ENCODE results near the gene TNS2. TPM values are rescaled to one million over a fixed set of nuclear protein-coding genes. Genes with fewer than 3 reads are reported as not detected.

TNS2 gene
- total RNA-seq, 2 donors from 2014 or later: 76.2 to 153 TPM

GRCh38 chr12:53065470-53065869 lies 15.6 kb downstream of the TNS2 start:
- peak; percentile 58 for DNase-seq (ENCODE audit: low spot score)
- Histone ChIP-seq H3K27ac (peak overlapping the region; percentile 67 to 80), H3K36me3 (peaks cover 67% of the 10 kb centered on the region), H3K27me3 (no peaks in the 10 kb centered on the region), H3K4me3 (no peak overlapping the region), H3K9me3 (no peaks in the 10 kb centered on the region), H3K4me1 (peaks cover 0 to 84% of the 10 kb centered on the region in 2 donors)
- no peak for TF ChIP-seq CTCF (IDR thresholded peaks at IDR 0.05)

GRCh38 chr12:53065975-53066931 lies 16.4 kb downstream of the TNS2 start:
- no peak overlapping the region for H3K4me3 ChIP-seq
- peaks cover 0 to 84% of the 10 kb centered on the region in 2 donors for H3K4me1 ChIP-seq
- H3K36me3 ChIP-seq: peaks cover 59% of the 10 kb centered on the region
- H3K27ac ChIP-seq: peak overlapping the region; percentile 67 to 80
- H3K9me3 ChIP-seq: no peaks in the 10 kb centered on the region
- no peaks in the 10 kb centered on the region for H3K27me3 ChIP-seq
- peak; percentile 88 to 93 for TF ChIP-seq CTCF (IDR thresholded peaks at IDR 0.05)
- DNase-seq (ENCODE audit: low spot score): peak; percentile 86

- Histone ChIP-seq H3K4me3 (no peak overlapping the region), H3K4me1 (peaks cover 0 to 84% of the 10 kb centered on the region in 2 donors), H3K27ac (peak overlapping the region in 1 of 2 donors; percentile 80), H3K27me3 (no peaks in the 10 kb centered on the region), H3K9me3 (no peaks in the 10 kb centered on the region), H3K36me3 (peaks cover 48% of the 10 kb centered on the region)
- no peak for DNase-seq (ENCODE audit: low spot score)
- no peak for TF ChIP-seq CTCF (IDR thresholded peaks at IDR 0.05)
These were observed 17.5 kb downstream of the TNS2 start for GRCh38 chr12:53067074-53067992.

GRCh38 chr12:53067993-53068770 lies 18.3 kb downstream of the TNS2 start:
- H3K9me3 ChIP-seq: no peaks in the 10 kb centered on the region
- peak overlapping the region; percentile 66 to 70 for H3K27ac ChIP-seq
- DNase-seq (ENCODE audit: low spot score): no peak
- H3K36me3 ChIP-seq: peaks cover 40% of the 10 kb centered on the region
- no peak overlapping the region for H3K4me3 ChIP-seq
- TF ChIP-seq CTCF (IDR thresholded peaks at IDR 0.05): no peak
- peaks cover 0 to 84% of the 10 kb centered on the region in 2 donors for H3K4me1 ChIP-seq
- no peaks in the 10 kb centered on the region for H3K27me3 ChIP-seq

Measured in right atrium auricular region (tissue), 2 donors.